Heart right ventricle (tissue), 16 donors: ENCODE data around the gene MIS12. TPM values are rescaled to one million over a fixed set of nuclear protein-coding genes. Genes with fewer than 3 reads are reported as not detected.

Experiments used
- ATAC-seq, 8 donors: fragments of 200-7000 bp; cut with Tn5 transposase; one replicate each; pipeline ENCODE4 v1.9.1; 2020; ENCODE audit warnings: mild to moderate bottlenecking in 8 of 8, moderate library complexity in 8 of 8, moderate number of reproducible peaks in 1 of 8
- DNase-seq, 2 donors: peaks; one replicate each; pipeline ENCODE4 v3.0.0-alpha.2; 2020
- H3K27ac ChIP-seq, 10 donors: fragments of 200-600 bp; sonication (generic) in 2 of 10; one replicate each; pipeline versions ENCODE4 v1.5.0 to v1.8.0; 2020 to 2022; ENCODE audit warnings: mild to moderate bottlenecking in 3 of 10
- H3K27me3 ChIP-seq, 7 donors: fragments of 200-600 bp; one replicate each; pipeline ENCODE4 v1.8.0; 2021 to 2022; ENCODE audit warnings: mild to moderate bottlenecking in 2 of 7
- H3K36me3 ChIP-seq, 9 donors: fragments of 200-600 bp; sonication (generic) in 1 of 9; one replicate each; pipeline versions ENCODE4 v1.5.0 to v1.8.0; 2020 to 2022; ENCODE audit warnings: mild to moderate bottlenecking in 2 of 9
- H3K4me1 ChIP-seq, 9 donors: fragments of 200-600 bp; sonication (generic) in 1 of 9; one replicate each; pipeline versions ENCODE4 v1.5.0 to v1.8.0; 2020 to 2022; ENCODE audit warnings: mild to moderate bottlenecking in 4 of 9
- H3K4me3 ChIP-seq, 10 donors: fragments of 200-600 bp; sonication (generic) in 2 of 10; one replicate each; pipeline versions ENCODE4 v1.5.0 to v1.8.0; 2020 to 2022; ENCODE audit warnings: mild to moderate bottlenecking in 7 of 10, moderate library complexity in 2 of 10
- H3K9me3 ChIP-seq, 11 donors: fragments of 200-600 bp in 10 of 11; sonication (generic) in 2 of 11; one replicate each; pipeline versions ENCODE4 v1.5.0 to v1.8.0; 2013 to 2022; ENCODE audit warnings: mild to moderate bottlenecking in 2 of 11, control low read depth in 1 of 11, moderate library complexity in 1 of 11
- WGBS, 2 donors: extraction: QIAGEN DNeasy Blood & Tissue Kit; methylation state at CpG; one replicate each; pipeline ENCODE4 v1.1.7; 2013; ENCODE audit warnings: inconsistent platforms in 1 of 2; 5-methylcytosine and 5-hydroxymethylcytosine counted together
- intact Hi-C, 10 donors: fragments of 100-400 bp; cut with DNase I; formaldehyde crosslinking; loops; one replicate each; pipeline versions ENCODE4 v1.11.1 to v1.14.2; 2022
- polyA plus RNA-seq, 2 donors: library from polyadenylated mRNA; stranded (reverse); fragments of 200-250 nt; gene quantifications; one replicate each; pipeline ENCODE4 v1.2.3, GENCODE V29; 2013
- total RNA-seq, 10 donors: library from RNA; stranded (reverse); fragmentation: NEBNext Ultra II Directional in 3 of 10; extraction: Animal tissue kit (Norgen Biotek cat#: 25700) in 3 of 10; gene quantifications; one replicate each; pipeline versions ENCODE4 v1.2.1 to v1.2.4, GENCODE V29; 2021 to 2023
- TF ChIP-seq, protein P1 (sequence below), 9 donors: fragments of 200-600 bp; sonication (generic) in 2 of 9; IDR thresholded peaks; one replicate each; pipeline versions ENCODE4 v1.5.0 to v1.8.0; 2021 to 2022; ENCODE audit warnings: antibody characterized with exemption in 9 of 9, mild to moderate bottlenecking in 5 of 9, moderate library complexity in 1 of 9
- donor health status: Arrhythmogenic right ventricular cardiomyopathy.
- donor health status: ischemic (EF 13 %, LVEDD 7.1; RV severe dilation, severe dysfunction).
- donor health status: healthy with polysubstance abuse.
- donor health status: DM: no; HTN: yes; CAD: no.
- donor health status: DM: no; HTN: no; CAD: no.
- donor health status: ischemic (EF 25% LVEDD 6.9; RV normal size, moderate dysfunction).
- donor health status: ischemic (EF 25% LVEDD 5.7; RV mildly dilated, moderate dysfunction).
- donor health status: healthy.
- donor health status: DM: yes; HTN: yes; CAD: no.
- donor health status: Ischemic cardiomyopathy.
- donor health status: ischemic (EF 35%, LVEDD 5.7; RV mildly dilated, moderate dysfunction).
- donor health status: nonischemic (EF 11% LVEDD 7.7; RV severe dilation, severe dysfunction).
- donor health status: DM: yes; HTN: yes; CAD: no.
- donor health status: PGD.
- donor health status: ischemic (EF 29% LVEDD 5.4; RV normal size, mild dysfunction).
- donor health status: nonischemic (EF 23%, LVEDD 6.1; RV moderate dilation, normal function).

MIS12 gene
- total and polyA plus RNA-seq, 12 donors, result 6.6 to 13.2 (median 9.4) TPM

DNA sequence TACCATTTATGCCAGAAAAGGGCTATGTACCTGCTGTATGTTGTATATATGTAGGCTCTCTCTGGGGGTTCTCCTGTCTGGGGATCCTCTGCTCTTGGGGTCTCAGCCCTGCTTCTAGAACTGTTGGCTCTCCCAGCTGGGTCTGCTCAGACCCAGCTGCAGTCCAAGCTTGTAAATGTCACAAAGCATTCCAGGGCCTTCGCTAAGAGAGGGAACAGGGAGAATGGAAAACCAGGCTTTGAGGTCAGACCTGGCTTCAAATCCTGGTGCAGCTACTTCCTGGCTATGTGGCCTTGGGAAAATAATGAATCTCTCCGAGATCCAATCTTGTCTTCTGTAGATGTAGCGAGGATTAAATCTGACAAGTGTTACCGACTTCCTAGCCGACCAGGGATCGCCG lies 54.0 kb downstream of the MIS12 start:
- H3K36me3 ChIP-seq, result peaks cover 0 to 92% (median 8%) of the 10 kb centered on the region in 9 donors
- no peaks in the 10 kb centered on the region for H3K4me1 ChIP-seq
- intact Hi-C loops, result no loop called here
- TF ChIP-seq, protein P1, sequence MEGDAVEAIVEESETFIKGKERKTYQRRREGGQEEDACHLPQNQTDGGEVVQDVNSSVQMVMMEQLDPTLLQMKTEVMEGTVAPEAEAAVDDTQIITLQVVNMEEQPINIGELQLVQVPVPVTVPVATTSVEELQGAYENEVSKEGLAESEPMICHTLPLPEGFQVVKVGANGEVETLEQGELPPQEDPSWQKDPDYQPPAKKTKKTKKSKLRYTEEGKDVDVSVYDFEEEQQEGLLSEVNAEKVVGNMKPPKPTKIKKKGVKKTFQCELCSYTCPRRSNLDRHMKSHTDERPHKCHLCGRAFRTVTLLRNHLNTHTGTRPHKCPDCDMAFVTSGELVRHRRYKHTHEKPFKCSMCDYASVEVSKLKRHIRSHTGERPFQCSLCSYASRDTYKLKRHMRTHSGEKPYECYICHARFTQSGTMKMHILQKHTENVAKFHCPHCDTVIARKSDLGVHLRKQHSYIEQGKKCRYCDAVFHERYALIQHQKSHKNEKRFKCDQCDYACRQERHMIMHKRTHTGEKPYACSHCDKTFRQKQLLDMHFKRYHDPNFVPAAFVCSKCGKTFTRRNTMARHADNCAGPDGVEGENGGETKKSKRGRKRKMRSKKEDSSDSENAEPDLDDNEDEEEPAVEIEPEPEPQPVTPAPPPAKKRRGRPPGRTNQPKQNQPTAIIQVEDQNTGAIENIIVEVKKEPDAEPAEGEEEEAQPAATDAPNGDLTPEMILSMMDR (IDR thresholded peaks at IDR 0.05), result no peak
- H3K27me3 ChIP-seq, result no peaks in the 10 kb centered on the region
- H3K9me3 ChIP-seq, result no peaks in the 10 kb centered on the region
- DNase-seq (no peak), ATAC-seq (no peak)
- no peak overlapping the region for H3K27ac ChIP-seq
- WGBS, 2 donors, result 86 to 87% methylated on average over 7 of the region's 7 CpGs
- H3K4me3 ChIP-seq, result no peak overlapping the region

Other genes with a start within 250 kb of the MIS12 start
- 10 to 100 TPM; 51.3 to 69.1 (median 57.6) TPM for gene RABEP1, start 204.3 kb upstream of the MIS12 start, total RNA-seq
- gene RABEP1, start 204.3 kb upstream of the MIS12 start, polyA plus RNA-seq, result 10 to 100 TPM; 19.5 to 24.3 TPM
- gene NUP88, start 66.9 kb upstream of the MIS12 start, total RNA-seq, result 10 to 100 TPM; 23.3 to 41.6 (median 35.3) TPM
- gene NUP88, start 66.9 kb upstream of the MIS12 start, polyA plus RNA-seq, result 10 to 100 TPM; 55.5 to 59.7 TPM
- 10 to 100 TPM; 22.6 to 36.1 (median 29.0) TPM for gene RPAIN, start 66.4 kb upstream of the MIS12 start, total RNA-seq
- 10 to 100 TPM; 30.0 to 47.0 TPM for gene RPAIN, start 66.4 kb upstream of the MIS12 start, polyA plus RNA-seq
- 100 to 1,000 TPM; 101 to 144 (median 137) TPM for gene C1QBP, start 47.4 kb upstream of the MIS12 start, total RNA-seq
- gene C1QBP, start 47.4 kb upstream of the MIS12 start, polyA plus RNA-seq, result 100 to 1,000 TPM in 1 of 2 donors, 10 to 100 TPM in 1; 59.9 to 159 TPM
- gene DHX33, start 17.6 kb upstream of the MIS12 start, total RNA-seq, result 1 to 10 TPM; 4.9 to 8.6 (median 6.7) TPM
- 1 to 10 TPM; 3.0 to 4.1 TPM for gene DHX33, start 17.6 kb upstream of the MIS12 start, polyA plus RNA-seq
- 10 to 100 TPM; 18.4 to 41.7 (median 27.2) TPM for gene DERL2, start 388 bp upstream of the MIS12 start, total RNA-seq
- 10 to 100 TPM; 41.9 to 57.2 TPM for gene DERL2, start 388 bp upstream of the MIS12 start, polyA plus RNA-seq
- 10 to 100 TPM in 2 of 10 donors, 1 to 10 TPM in 8; 4.9 to 11.3 (median 7.6) TPM for gene NLRP1, start 97.9 kb downstream of the MIS12 start, total RNA-seq
- 10 to 100 TPM in 1 of 2 donors, 1 to 10 TPM in 1; 6.2 to 34.3 TPM for gene NLRP1, start 97.9 kb downstream of the MIS12 start, polyA plus RNA-seq